Measurements from ENCODE around the gene NCAM1. TPM values are rescaled to one million over a fixed set of nuclear protein-coding genes. Genes with fewer than 3 reads are reported as not detected.

NCAM1 gene
- total RNA-seq, 2 donors from 2014 or later, result 42.0 to 69.2 TPM

GRCh38 chr11:113234888-113235287 is 273.7 kb downstream of the NCAM1 start:
- DNase-seq (ENCODE audit: low spot score) (no peak), ATAC-seq (ENCODE audit: insufficient number of reproducible peaks, low FRiP score, low read depth) (no peak)
- H3K9me3 ChIP-seq, result no peaks in the 10 kb centered on the region
- no peak overlapping the region for H3K4me3 ChIP-seq
- no peaks in the 10 kb centered on the region for H3K4me1 ChIP-seq (ENCODE audit: control insufficient read depth in 1 of 2, low read depth in 2 of 2)
- no peak overlapping the region for H3K27ac ChIP-seq
- no peak for TF ChIP-seq CTCF (IDR thresholded peaks at IDR 0.05)
- H3K36me3 ChIP-seq, result peaks cover 4% of the 10 kb centered on the region
- no peaks in the 10 kb centered on the region for H3K27me3 ChIP-seq (replicated peaks; ENCODE audit: insufficient read depth)

GRCh38 chr11:113237261-113237660 is 276.0 kb downstream of the NCAM1 start:
- H3K4me3 ChIP-seq, result no peak overlapping the region
- no peak for ATAC-seq (ENCODE audit: insufficient number of reproducible peaks, low FRiP score, low read depth)
- no peaks in the 10 kb centered on the region for H3K9me3 ChIP-seq
- peaks cover 4% of the 10 kb centered on the region for H3K36me3 ChIP-seq
- no peak overlapping the region for H3K27ac ChIP-seq
- H3K4me1 ChIP-seq (ENCODE audit: control insufficient read depth in 1 of 2, low read depth in 2 of 2), result no peaks in the 10 kb centered on the region
- no peak for TF ChIP-seq CTCF (IDR thresholded peaks at IDR 0.05)
- DNase-seq (ENCODE audit: low spot score), result no peak
- no peaks in the 10 kb centered on the region for H3K27me3 ChIP-seq (replicated peaks; ENCODE audit: insufficient read depth)

GRCh38 chr11:113238721-113239120 is 277.5 kb downstream of the NCAM1 start:
- H3K36me3 ChIP-seq, result peaks cover 4% of the 10 kb centered on the region
- no peak overlapping the region for H3K4me3 ChIP-seq
- no peak overlapping the region for H3K27ac ChIP-seq
- no peaks in the 10 kb centered on the region for H3K27me3 ChIP-seq (replicated peaks; ENCODE audit: insufficient read depth)
- TF ChIP-seq CTCF (IDR thresholded peaks at IDR 0.05), result no peak
- ATAC-seq (ENCODE audit: insufficient number of reproducible peaks, low FRiP score, low read depth), result no peak
- no peak for DNase-seq (ENCODE audit: low spot score)
- peaks cover 0 to 6% of the 10 kb centered on the region in 2 donors for H3K4me1 ChIP-seq (ENCODE audit: control insufficient read depth in 1 of 2, low read depth in 2 of 2)
- H3K9me3 ChIP-seq, result no peaks in the 10 kb centered on the region

GRCh38 chr11:113240389-113240788 is 279.2 kb downstream of the NCAM1 start:
- ATAC-seq (ENCODE audit: insufficient number of reproducible peaks, low FRiP score, low read depth) (no peak), DNase-seq (ENCODE audit: low spot score) (no peak)
- Histone ChIP-seq H3K4me1 (ENCODE audit: control insufficient read depth in 1 of 2, low read depth in 2 of 2) (peaks cover 0 to 9% of the 10 kb centered on the region in 2 donors), H3K27me3 (replicated peaks; ENCODE audit: insufficient read depth) (no peaks in the 10 kb centered on the region), H3K4me3 (no peak overlapping the region), H3K27ac (no peak overlapping the region), H3K36me3 (peaks cover 4% of the 10 kb centered on the region), H3K9me3 (no peaks in the 10 kb centered on the region)
- no peak for TF ChIP-seq CTCF (IDR thresholded peaks at IDR 0.05)

GRCh38 chr11:113240790-113241635 is 279.8 kb downstream of the NCAM1 start:
- Histone ChIP-seq H3K9me3 (no peaks in the 10 kb centered on the region), H3K4me1 (ENCODE audit: control insufficient read depth in 1 of 2, low read depth in 2 of 2) (peaks cover 0 to 9% of the 10 kb centered on the region in 2 donors), H3K27ac (no peak overlapping the region), H3K4me3 (no peak overlapping the region), H3K36me3 (peaks cover 4% of the 10 kb centered on the region), H3K27me3 (replicated peaks; ENCODE audit: insufficient read depth) (no peaks in the 10 kb centered on the region)
- ATAC-seq (ENCODE audit: insufficient number of reproducible peaks, low FRiP score, low read depth) (no peak), DNase-seq (ENCODE audit: low spot score) (no peak)
- TF ChIP-seq CTCF (IDR thresholded peaks at IDR 0.05), result no peak

Data from thoracic aorta (tissue), 2 donors.